ENCODE measurements around the gene KLK8. TPM values are rescaled to one million over a fixed set of nuclear protein-coding genes. Genes with fewer than 3 reads are reported as not detected.
A peak's percentile ranks its signal among the peaks of the same experiment; 100 is the strongest.

KLK8 gene
- total RNA-seq, 3 donors from 2014 or later: not detected

- intact Hi-C loops (cut with DNase I, micrococcal nuclease): no loop called here
- no peaks in the 10 kb centered on the region for H3K4me1 ChIP-seq (ENCODE audit: low read depth)
- TF ChIP-seq CTCF (IDR thresholded peaks at IDR 0.05): no peak
- ATAC-seq (peak; percentile 25), DNase-seq (no peak)
- no peaks in the 10 kb centered on the region for H3K9me3 ChIP-seq
- H3K36me3 ChIP-seq (ENCODE audit: low read depth): no peaks in the 10 kb centered on the region
- H3K4me3 ChIP-seq: no peak overlapping the region
Measured at GRCh38 chr19:51002542-51003311, 1.3 kb upstream of the KLK8 start.

GRCh38 chr19:51002089-51002532 lies 707 bp upstream of the KLK8 start:
- TF ChIP-seq CTCF (IDR thresholded peaks at IDR 0.05): no peak
- intact Hi-C loops (cut with DNase I, micrococcal nuclease): no loop called here

GRCh38 chr19:51000981-51001380 lies 423 bp downstream of the KLK8 start:
- Histone ChIP-seq H3K36me3 (ENCODE audit: low read depth) (no peaks in the 10 kb centered on the region), H3K4me1 (ENCODE audit: low read depth) (no peaks in the 10 kb centered on the region), H3K9me3 (no peaks in the 10 kb centered on the region), H3K4me3 (no peak overlapping the region)
- DNase-seq: no peak
- no peak for TF ChIP-seq CTCF (IDR thresholded peaks at IDR 0.05)
- intact Hi-C loops (cut with DNase I, micrococcal nuclease): no loop called here
- no peak for ATAC-seq

More at GRCh38 chr19:51002089-51002532, 707 bp upstream of the KLK8 start:
- no peaks in the 10 kb centered on the region for H3K9me3 ChIP-seq
- H3K36me3 ChIP-seq (ENCODE audit: low read depth): no peaks in the 10 kb centered on the region
- no peaks in the 10 kb centered on the region for H3K4me1 ChIP-seq (ENCODE audit: low read depth)
- ATAC-seq: no peak
- H3K4me3 ChIP-seq: no peak overlapping the region
- no peak for DNase-seq

GRCh38 chr19:51000426-51000825 lies 978 bp downstream of the KLK8 start:
- Histone ChIP-seq H3K9me3 (no peaks in the 10 kb centered on the region), H3K4me3 (no peak overlapping the region), H3K36me3 (ENCODE audit: low read depth) (no peaks in the 10 kb centered on the region), H3K4me1 (ENCODE audit: low read depth) (no peaks in the 10 kb centered on the region)
- DNase-seq (no peak), ATAC-seq (no peak)
- intact Hi-C loops (cut with DNase I, micrococcal nuclease): no loop called here
- no peak for TF ChIP-seq CTCF (IDR thresholded peaks at IDR 0.05)

- intact Hi-C loops (cut with DNase I, micrococcal nuclease): no loop called here
- DNase-seq (no peak), ATAC-seq (no peak)
- H3K4me1 ChIP-seq (ENCODE audit: low read depth): no peaks in the 10 kb centered on the region
- H3K9me3 ChIP-seq: no peaks in the 10 kb centered on the region
- no peaks in the 10 kb centered on the region for H3K36me3 ChIP-seq (ENCODE audit: low read depth)
- no peak overlapping the region for H3K4me3 ChIP-seq
- TF ChIP-seq CTCF (IDR thresholded peaks at IDR 0.05): no peak
Measured at GRCh38 chr19:50998686-50999085, 2.7 kb downstream of the KLK8 start.

All from mucosa of descending colon (tissue), 3 donors.